Pancreas (tissue), 10 donors: Measurements from ENCODE around the gene PLA2G4B. TPM values are rescaled to one million over a fixed set of nuclear protein-coding genes. Genes with fewer than 3 reads are reported as not detected.

Source experiments
- ATAC-seq, 4 donors: fragments of 200-7000 bp; cut with Tn5 transposase; one replicate each; pipeline versions ENCODE4 v1.8.0 to v1.9.1; 2020; ENCODE audit warnings: mild to moderate bottlenecking in 4 of 4, moderate library complexity in 4 of 4
- DNase-seq, 6 donors: peaks; one replicate each; pipeline ENCODE4 v3.0.0-alpha.2; 2020
- FAIRE-seq: peaks from 2 replicates; lab custom pipeline; 2012; peaks lifted over from hg19 to GRCh38; lab: Jason Lieb, UNC
- H3K27ac ChIP-seq, 4 donors: fragments of 200-600 bp; sonication (generic); 1 replicate in 3 of 4; 2 replicates in 1 of 4; pipeline versions ENCODE4 v1.5.0 to v1.8.0; 2020
- H3K27me3 ChIP-seq, 4 donors: fragments of 200-600 bp; one replicate each; pipeline ENCODE4 v1.8.0; 2021
- H3K36me3 ChIP-seq, 3 donors: fragments of 200-600 bp; sonication (generic) in 1 of 3; one replicate each; pipeline versions ENCODE4 v1.5.0 to v1.8.0; 2020 to 2021
- H3K4me1 ChIP-seq, 3 donors: fragments of 200-600 bp; one replicate each; pipeline ENCODE4 v1.8.0; 2021
- H3K4me3 ChIP-seq, 4 donors: fragments of 200-600 bp; sonication (generic) in 2 of 4; one replicate each; pipeline versions ENCODE4 v1.5.0 to v1.8.0; 2020 to 2021
- H3K9me3 ChIP-seq, 4 donors: fragments of 200-600 bp; one replicate each; pipeline ENCODE4 v1.8.0; 2021
- CTCF ChIP-seq, 4 donors: fragments of 200-600 bp; sonication (generic) in 3 of 4; IDR thresholded peaks; one replicate each; pipeline versions ENCODE4 v1.5.0 to v1.8.0; 2021; ENCODE audit warnings: antibody characterized with exemption in 4 of 4
- WGBS, 2 donors: extraction: QIAGEN DNeasy Blood & Tissue Kit; methylation state at CpG; one replicate each; pipeline ENCODE4 v1.1.7; 2013; 5-methylcytosine and 5-hydroxymethylcytosine counted together
- intact Hi-C, 3 donors: fragments of 100-400 bp; cut with DNase I; formaldehyde crosslinking; loops; one replicate each; pipeline versions ENCODE4 v1.11.1 to v1.14.2; 2022
- polyA plus RNA-seq, 2 donors: library from polyadenylated mRNA; stranded (reverse); fragments of 200-250 nt; gene quantifications; one replicate each; pipeline ENCODE4 v1.2.3, GENCODE V29; 2013
- total RNA-seq, 6 donors: library from RNA; stranded (reverse); fragmentation: NEBNext Ultra II Directional in 4 of 6; extraction: Animal tissue kit (Norgen Biotek cat#: 25700) in 4 of 6; gene quantifications; one replicate each; pipeline versions ENCODE4 v1.2.1 to v1.2.4, GENCODE V29; 2021 to 2023
- donor health status: healthy with polysubstance abuse.
- donor health status: DM: no; HTN: no; CAD: no; lungs with moderate emphysema.
- donor health status: DM: no; HTN: no; CAD: no.
- donor health status: control.
- donor health status: control.
- donor health status: Bipolar disorder and iron deficiency.
- donor health status: DM: yes; HTN: yes; CAD: no.
- donor health status: DM: no; HTN: no; CAD: no.
- donor health status: DM: no; HTN: no; CAD: no.
- donor health status: DM: yes; HTN: yes; CAD: no.

The PLA2G4B gene
- total and polyA plus RNA-seq, 8 donors = 3.5 to 56.8 (median 6.4) TPM

DNA sequence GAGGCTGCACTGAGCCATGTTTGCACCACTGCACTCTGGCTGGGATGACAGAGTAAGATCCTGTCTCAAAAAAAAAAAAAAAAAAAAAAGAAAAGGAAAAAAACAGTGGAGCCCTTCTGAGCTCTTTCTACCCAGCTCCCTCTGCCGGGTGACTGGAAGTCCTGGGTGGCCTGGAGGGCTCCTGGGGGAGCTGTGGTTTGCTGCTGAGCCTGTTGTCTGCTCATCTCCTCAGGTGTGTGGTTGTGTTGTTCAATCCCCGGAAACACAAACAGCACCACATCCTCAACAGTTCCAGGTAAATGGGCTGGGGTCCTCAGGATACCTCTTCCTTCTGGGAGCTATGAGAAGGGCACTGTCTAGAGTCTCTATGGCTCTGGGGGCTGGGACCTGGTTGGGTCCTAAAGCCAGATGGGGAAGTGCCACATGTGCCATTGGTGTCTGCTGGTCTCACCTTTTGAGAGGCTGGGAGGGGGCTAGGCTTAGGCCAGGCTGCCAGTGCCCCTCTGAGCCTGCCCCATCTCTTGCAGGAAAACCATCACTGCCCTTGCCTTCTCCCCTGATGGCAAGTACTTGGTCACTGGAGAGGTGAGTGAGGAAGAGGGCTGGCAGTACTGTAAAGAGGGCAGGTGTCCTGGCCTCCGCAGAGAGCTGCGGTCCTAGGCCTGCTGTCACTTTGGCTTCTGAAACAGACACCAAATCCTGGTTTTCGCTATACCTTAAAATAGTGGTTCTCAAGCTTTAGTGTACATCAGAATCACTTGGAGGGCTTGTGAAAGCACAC, 27.8 kb upstream of the PLA2G4B start:
- no peaks in the 10 kb centered on the region for H3K9me3 ChIP-seq
- FAIRE-seq = no peak
- intact Hi-C loops = loop anchor here in 1 of 3 donors (5.0 kb wide), 1 partner anchor 39 kb away; the partner anchor contains the start of gene MAPKBP1
- H3K36me3 ChIP-seq = no peaks in the 10 kb centered on the region
- no peak overlapping the region for H3K4me3 ChIP-seq
- peak; percentile 4 to 11 (median 6) for ATAC-seq
- TF ChIP-seq CTCF (IDR thresholded peaks at IDR 0.05) = no peak
- H3K27ac ChIP-seq = no peak overlapping the region
- H3K27me3 ChIP-seq = no peaks in the 10 kb centered on the region
- WGBS, 2 donors = 83 to 87% methylated on average over 5 of the region's 5 CpGs
- no peaks in the 10 kb centered on the region for H3K4me1 ChIP-seq
- DNase-seq = no peak

DNA sequence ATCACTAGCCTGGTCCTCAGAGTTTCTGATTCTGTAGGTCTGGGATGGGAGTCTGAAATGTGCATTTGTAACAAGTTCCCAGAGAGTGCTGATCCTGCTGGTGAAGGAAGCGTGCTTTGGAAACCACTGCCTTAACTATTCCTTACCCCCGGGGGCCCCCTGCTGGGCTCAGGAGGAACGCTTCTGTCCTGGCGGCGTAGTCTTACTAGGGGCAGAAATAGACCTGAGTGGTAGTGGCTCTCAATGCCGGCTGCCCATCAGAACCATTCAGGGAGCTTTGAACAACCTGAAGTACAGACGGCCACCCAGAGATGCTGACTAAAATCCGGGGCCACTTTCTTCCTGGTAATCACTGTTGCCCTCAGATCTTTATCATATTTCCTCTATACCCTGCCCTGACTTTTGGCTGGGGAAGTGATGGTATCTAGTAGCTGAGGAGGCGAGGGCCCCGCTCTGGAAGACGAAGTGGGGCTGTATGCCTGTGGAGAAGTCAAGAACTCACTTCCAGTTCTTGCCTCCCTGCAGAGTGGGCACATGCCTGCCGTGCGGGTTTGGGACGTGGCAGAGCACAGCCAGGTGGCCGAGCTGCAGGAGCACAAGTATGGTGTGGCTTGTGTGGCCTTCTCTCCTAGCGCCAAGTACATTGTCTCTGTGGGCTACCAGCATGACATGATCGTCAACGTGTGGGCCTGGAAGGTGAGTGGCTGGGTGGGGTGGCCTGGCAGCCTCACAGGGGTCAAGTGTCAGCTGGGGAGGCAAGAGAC, 27.0 kb upstream of the PLA2G4B start:
- Histone ChIP-seq H3K36me3 (peaks cover 0 to 4% (median 0%) of the 10 kb centered on the region in 3 donors), H3K4me1 (no peaks in the 10 kb centered on the region), H3K27me3 (no peaks in the 10 kb centered on the region), H3K4me3 (no peak overlapping the region), H3K9me3 (no peaks in the 10 kb centered on the region), H3K27ac (no peak overlapping the region)
- 47 to 52% methylated on average over 18 of the region's 18 CpGs for WGBS, 2 donors
- intact Hi-C loops = loop anchor here in 1 of 3 donors (5.0 kb wide), 1 partner anchor 39 kb away; the partner anchor contains the start of gene MAPKBP1
- FAIRE-seq (no peak), DNase-seq (peak; percentile 71 to 90 (median 81)), ATAC-seq (peak; percentile 90 to 99 (median 98))
- TF ChIP-seq CTCF (IDR thresholded peaks at IDR 0.05) = peak; percentile 72 to 83 (median 80)

GRCh38 chr15:41812820-41813375, 25.7 kb upstream of the PLA2G4B start:
- FAIRE-seq (no peak), ATAC-seq (no peak), DNase-seq (no peak)
- 91 to 96% methylated on average over 11 of the region's 11 CpGs for WGBS, 2 donors
- no peaks in the 10 kb centered on the region for H3K27me3 ChIP-seq
- peaks cover 0 to 11% (median 0%) of the 10 kb centered on the region in 3 donors for H3K36me3 ChIP-seq
- H3K27ac ChIP-seq = no peak overlapping the region
- intact Hi-C loops = loop anchor here in 1 of 3 donors (5.0 kb wide), 1 partner anchor 41 kb away; the partner anchor contains the start of gene MAPKBP1
- H3K4me1 ChIP-seq = no peaks in the 10 kb centered on the region
- no peak for TF ChIP-seq CTCF (IDR thresholded peaks at IDR 0.05)
- H3K4me3 ChIP-seq = no peak overlapping the region
- H3K9me3 ChIP-seq = no peaks in the 10 kb centered on the region

GRCh38 chr15:41813426-41813825, 25.2 kb upstream of the PLA2G4B start:
- DNase-seq (no peak), ATAC-seq (no peak), FAIRE-seq (no peak)
- Histone ChIP-seq H3K27me3 (no peaks in the 10 kb centered on the region), H3K4me3 (no peak overlapping the region), H3K4me1 (no peaks in the 10 kb centered on the region), H3K9me3 (no peaks in the 10 kb centered on the region), H3K36me3 (peaks cover 0 to 16% (median 0%) of the 10 kb centered on the region in 3 donors), H3K27ac (no peak overlapping the region)
- intact Hi-C loops = loop anchor here in 1 of 3 donors (5.0 kb wide), 1 partner anchor 41 kb away; the partner anchor contains the start of gene MAPKBP1
- 94 to 96% methylated on average over 8 of the region's 8 CpGs for WGBS, 2 donors
- no peak for TF ChIP-seq CTCF (IDR thresholded peaks at IDR 0.05)
